IMR-90 (cell line): Measurements from ENCODE around the gene E2F4.

Experiments used
- CEBPB ChIP-seq: IDR thresholded peaks from 2 replicates; pipeline ENCODE4 v1.6.1; 2012; ENCODE audit warnings: low read depth, low read length, improper control_type of control experiment
- CHD1 ChIP-seq: IDR thresholded peaks from 2 replicates; pipeline ENCODE4 v1.6.1; 2012; ENCODE audit warnings: low read depth, low read length, improper control_type of control experiment
- FOS ChIP-seq: fragments of 150-350 bp; IDR thresholded peaks from 2 replicates; pipeline ENCODE4 v1.6.1; 2016; ENCODE audit warnings: low read depth, low read length
- MAFK ChIP-seq: IDR thresholded peaks from 2 replicates; pipeline ENCODE4 v1.6.1; 2012; ENCODE audit warnings: low read depth, low read length, improper control_type of control experiment
- MAZ ChIP-seq: IDR thresholded peaks from 2 replicates; pipeline ENCODE4 v1.6.1; 2012; ENCODE audit warnings: low read depth, mild to moderate bottlenecking, low read length, improper control_type of control experiment, moderate library complexity, borderline replicate concordance
- MXI1 ChIP-seq: IDR thresholded peaks from 2 replicates; pipeline ENCODE4 v1.6.1; 2012; ENCODE audit warnings: low read depth, mild to moderate bottlenecking, low read length, moderate library complexity, borderline replicate concordance
- POLR2A ChIP-seq: IDR thresholded peaks from 2 replicates; pipeline ENCODE4 v1.6.1; 2012; ENCODE audit warnings: mild to moderate bottlenecking, low read depth, low read length
- RAD21 ChIP-seq: IDR thresholded peaks from 2 replicates; pipeline ENCODE4 v1.6.1; 2012; ENCODE audit warnings: low read length, improper control_type of control experiment
- RCOR1 ChIP-seq: IDR thresholded peaks from 2 replicates; pipeline ENCODE4 v1.6.1; 2012; ENCODE audit warnings: mild to moderate bottlenecking, low read length, improper control_type of control experiment; ENCODE audit not compliant: insufficient replicate concordance
- RFX5 ChIP-seq: IDR thresholded peaks from 2 replicates; pipeline ENCODE4 v1.8.0; 2012; ENCODE audit warnings: low read depth, mild to moderate bottlenecking, low read length, moderate library complexity
- SMC3 ChIP-seq: fragments of 150-350 bp; IDR thresholded peaks from 2 replicates; pipeline ENCODE4 v1.6.1; 2016; ENCODE audit warnings: low read depth, mild to moderate bottlenecking, antibody characterized with exemption, low read length, moderate library complexity
- TF ChIP-seq, protein P1 (sequence below): conservative IDR thresholded peaks from 2 replicates; pipeline ENCODE4 v1.5.1; 2012; ENCODE audit warnings: mild to moderate bottlenecking, low read depth, low read length, improper control_type of control experiment

DNA sequence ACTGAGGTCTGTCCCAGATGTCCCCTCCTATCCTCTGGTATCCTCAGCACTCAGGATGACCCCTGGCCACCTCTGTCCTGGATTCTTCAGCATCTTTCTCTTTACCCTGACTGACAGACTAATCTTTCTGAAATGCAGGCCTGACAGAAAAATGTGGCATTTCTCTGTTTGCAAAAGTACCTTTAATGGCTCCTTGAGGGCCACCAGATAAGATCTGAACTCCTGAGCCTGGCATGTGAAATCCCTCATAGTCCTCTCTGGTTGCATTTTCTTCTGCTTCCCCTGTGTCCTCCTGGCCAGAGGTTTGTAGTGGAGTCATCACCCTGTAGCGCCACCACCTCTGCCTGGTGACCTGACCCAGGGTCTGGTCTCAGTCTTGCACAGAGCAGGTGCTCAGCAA, 4.9 kb downstream of the E2F4 start:
- TF ChIP-seq, protein P1, sequence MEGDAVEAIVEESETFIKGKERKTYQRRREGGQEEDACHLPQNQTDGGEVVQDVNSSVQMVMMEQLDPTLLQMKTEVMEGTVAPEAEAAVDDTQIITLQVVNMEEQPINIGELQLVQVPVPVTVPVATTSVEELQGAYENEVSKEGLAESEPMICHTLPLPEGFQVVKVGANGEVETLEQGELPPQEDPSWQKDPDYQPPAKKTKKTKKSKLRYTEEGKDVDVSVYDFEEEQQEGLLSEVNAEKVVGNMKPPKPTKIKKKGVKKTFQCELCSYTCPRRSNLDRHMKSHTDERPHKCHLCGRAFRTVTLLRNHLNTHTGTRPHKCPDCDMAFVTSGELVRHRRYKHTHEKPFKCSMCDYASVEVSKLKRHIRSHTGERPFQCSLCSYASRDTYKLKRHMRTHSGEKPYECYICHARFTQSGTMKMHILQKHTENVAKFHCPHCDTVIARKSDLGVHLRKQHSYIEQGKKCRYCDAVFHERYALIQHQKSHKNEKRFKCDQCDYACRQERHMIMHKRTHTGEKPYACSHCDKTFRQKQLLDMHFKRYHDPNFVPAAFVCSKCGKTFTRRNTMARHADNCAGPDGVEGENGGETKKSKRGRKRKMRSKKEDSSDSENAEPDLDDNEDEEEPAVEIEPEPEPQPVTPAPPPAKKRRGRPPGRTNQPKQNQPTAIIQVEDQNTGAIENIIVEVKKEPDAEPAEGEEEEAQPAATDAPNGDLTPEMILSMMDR: no peak
- no peak for TF ChIP-seq POLR2A
- no peak for TF ChIP-seq SMC3
- no peak for TF ChIP-seq RCOR1
- TF ChIP-seq RFX5: no peak
- no peak for TF ChIP-seq MAZ
- no peak for TF ChIP-seq FOS
- TF ChIP-seq MXI1: no peak
- no peak for TF ChIP-seq RAD21
- no peak for TF ChIP-seq CEBPB
- no peak for TF ChIP-seq MAFK
- no peak for TF ChIP-seq CHD1
